Lower lobe of right lung (tissue), 2 donors: ENCODE measurements around the gene CELSR2. TPM values are rescaled to one million over a fixed set of nuclear protein-coding genes. Genes with fewer than 3 reads are reported as not detected.
A peak's percentile ranks its signal among the peaks of the same experiment; 100 is the strongest.

Experiments used
- ATAC-seq, 2 donors: fragments of 200-7000 bp; cut with Tn5 transposase; one replicate each; pipeline ENCODE4 v1.9.1; 2020 to 2022; ENCODE audit warnings: mild to moderate bottlenecking in 2 of 2, moderate library complexity in 2 of 2
- DNase-seq: peaks from one replicate; pipeline ENCODE4 v3.0.0-alpha.2; 2020
- H3K27ac ChIP-seq: fragments of 200-600 bp; one replicate; pipeline ENCODE4 v1.8.0; 2022
- H3K27me3 ChIP-seq: fragments of 200-600 bp; one replicate; pipeline ENCODE4 v1.8.0; 2022; ENCODE audit warnings: low read depth
- H3K36me3 ChIP-seq: fragments of 200-600 bp; one replicate; pipeline ENCODE4 v1.8.0; 2022; ENCODE audit warnings: mild to moderate bottlenecking
- H3K4me1 ChIP-seq: fragments of 200-600 bp; one replicate; pipeline ENCODE4 v1.8.0; 2022
- H3K4me3 ChIP-seq: fragments of 200-600 bp; one replicate; pipeline ENCODE4 v1.8.0; 2022; ENCODE audit warnings: mild to moderate bottlenecking
- H3K9me3 ChIP-seq: fragments of 200-600 bp; one replicate; pipeline ENCODE4 v1.8.0; 2022
- intact Hi-C: fragments of 100-400 bp; cut with DNase I; formaldehyde crosslinking; loops from one replicate; pipeline ENCODE4 v1.11.0; 2022
- total RNA-seq: library from RNA; stranded (reverse); fragmentation: NEBNext Ultra II Directional; extraction: Animal tissue kit (Norgen Biotek cat#: 25700); gene quantifications from one replicate; pipeline ENCODE4 v1.2.1, GENCODE V29; 2021
- TF ChIP-seq, protein P1 (sequence below): fragments of 200-600 bp; IDR thresholded peaks from one replicate; pipeline ENCODE4 v1.8.0; 2022; ENCODE audit warnings: antibody characterized with exemption, mild to moderate bottlenecking
- donor health status: DM: no; HTN: yes; CAD: no; lungs with severe emphysema.

CELSR2 gene
- total RNA-seq, 1 donor from 2014 or later: 7.2 TPM

DNA sequence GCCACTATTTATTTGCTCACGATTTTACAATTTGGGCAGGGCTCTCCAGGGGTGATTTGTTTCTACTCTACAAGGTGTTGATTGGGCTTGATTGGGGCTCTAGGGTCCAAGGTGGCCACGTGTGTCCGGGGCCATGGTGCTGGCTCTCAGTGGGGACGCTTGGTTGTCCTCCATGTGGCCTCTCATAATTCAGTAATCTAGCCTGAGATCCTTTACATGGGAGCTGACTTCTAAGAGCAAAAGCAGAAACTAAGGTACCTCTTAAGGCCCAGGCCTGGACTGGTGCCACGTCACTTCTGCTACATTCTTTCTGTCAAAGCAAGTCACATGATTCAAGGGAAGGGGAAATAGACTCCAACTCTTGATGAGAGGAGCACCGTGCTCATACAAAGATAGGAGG lies 41.7 kb downstream of the CELSR2 start:
- no peaks in the 10 kb centered on the region for H3K9me3 ChIP-seq
- H3K4me1 ChIP-seq: no peaks in the 10 kb centered on the region
- DNase-seq (peak; percentile 83), ATAC-seq (peak; percentile 66 to 75)
- TF ChIP-seq, protein P1, sequence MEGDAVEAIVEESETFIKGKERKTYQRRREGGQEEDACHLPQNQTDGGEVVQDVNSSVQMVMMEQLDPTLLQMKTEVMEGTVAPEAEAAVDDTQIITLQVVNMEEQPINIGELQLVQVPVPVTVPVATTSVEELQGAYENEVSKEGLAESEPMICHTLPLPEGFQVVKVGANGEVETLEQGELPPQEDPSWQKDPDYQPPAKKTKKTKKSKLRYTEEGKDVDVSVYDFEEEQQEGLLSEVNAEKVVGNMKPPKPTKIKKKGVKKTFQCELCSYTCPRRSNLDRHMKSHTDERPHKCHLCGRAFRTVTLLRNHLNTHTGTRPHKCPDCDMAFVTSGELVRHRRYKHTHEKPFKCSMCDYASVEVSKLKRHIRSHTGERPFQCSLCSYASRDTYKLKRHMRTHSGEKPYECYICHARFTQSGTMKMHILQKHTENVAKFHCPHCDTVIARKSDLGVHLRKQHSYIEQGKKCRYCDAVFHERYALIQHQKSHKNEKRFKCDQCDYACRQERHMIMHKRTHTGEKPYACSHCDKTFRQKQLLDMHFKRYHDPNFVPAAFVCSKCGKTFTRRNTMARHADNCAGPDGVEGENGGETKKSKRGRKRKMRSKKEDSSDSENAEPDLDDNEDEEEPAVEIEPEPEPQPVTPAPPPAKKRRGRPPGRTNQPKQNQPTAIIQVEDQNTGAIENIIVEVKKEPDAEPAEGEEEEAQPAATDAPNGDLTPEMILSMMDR: no peak
- no peaks in the 10 kb centered on the region for H3K36me3 ChIP-seq
- no peaks in the 10 kb centered on the region for H3K27me3 ChIP-seq
- H3K27ac ChIP-seq: no peak overlapping the region
- H3K4me3 ChIP-seq: no peak overlapping the region
- intact Hi-C loops: no loop called here

DNA sequence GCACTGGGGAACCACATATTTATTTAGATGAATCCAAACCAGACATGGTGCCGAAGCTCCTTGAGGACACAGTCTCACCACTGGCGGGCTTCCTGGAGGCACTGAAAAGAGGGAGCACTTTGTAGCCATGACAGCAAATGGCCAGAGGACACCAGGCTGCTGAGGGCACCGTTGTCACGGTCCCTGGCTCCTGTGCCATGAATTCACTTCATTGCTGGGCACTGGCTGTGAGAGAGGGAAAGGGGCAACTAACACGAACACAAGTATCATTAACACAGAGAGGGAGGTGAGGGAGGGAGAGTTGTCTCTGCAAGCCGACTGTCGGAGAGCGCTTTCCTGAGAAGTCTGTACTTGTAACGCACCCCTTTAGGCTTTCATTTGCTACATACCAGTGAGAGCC lies 43.0 kb downstream of the CELSR2 start:
- intact Hi-C loops: no loop called here
- Histone ChIP-seq H3K27me3 (no peaks in the 10 kb centered on the region), H3K27ac (no peak overlapping the region), H3K36me3 (no peaks in the 10 kb centered on the region), H3K4me3 (no peak overlapping the region), H3K4me1 (no peaks in the 10 kb centered on the region), H3K9me3 (no peaks in the 10 kb centered on the region)
- TF ChIP-seq, protein P1: no peak
- ATAC-seq: no peak
- DNase-seq: no peak

DNA sequence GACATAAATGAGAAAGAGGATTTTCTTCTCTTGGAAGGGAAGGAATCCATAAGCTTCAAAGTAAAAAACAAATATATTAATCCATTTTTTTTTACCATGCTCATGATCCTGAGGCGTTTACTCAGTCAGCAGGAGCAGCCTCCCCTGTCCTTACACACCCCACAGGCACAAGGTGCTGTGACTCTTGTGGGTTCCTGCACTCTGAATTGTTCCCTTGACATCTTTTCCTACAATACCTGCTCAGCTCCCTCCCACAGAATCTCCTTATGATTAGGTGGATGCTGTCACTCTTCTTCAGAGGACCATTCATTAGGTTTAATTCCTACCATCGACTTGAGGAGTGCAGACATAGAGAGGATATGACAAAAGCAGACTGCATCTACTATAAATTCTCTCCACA lies 43.7 kb downstream of the CELSR2 start:
- no peaks in the 10 kb centered on the region for H3K36me3 ChIP-seq
- TF ChIP-seq, protein P1: no peak
- H3K27ac ChIP-seq: no peak overlapping the region
- ATAC-seq (no peak), DNase-seq (no peak)
- intact Hi-C loops: no loop called here
- no peaks in the 10 kb centered on the region for H3K27me3 ChIP-seq
- H3K9me3 ChIP-seq: no peaks in the 10 kb centered on the region
- H3K4me1 ChIP-seq: peaks cover 2% of the 10 kb centered on the region
- H3K4me3 ChIP-seq: no peak overlapping the region

DNA sequence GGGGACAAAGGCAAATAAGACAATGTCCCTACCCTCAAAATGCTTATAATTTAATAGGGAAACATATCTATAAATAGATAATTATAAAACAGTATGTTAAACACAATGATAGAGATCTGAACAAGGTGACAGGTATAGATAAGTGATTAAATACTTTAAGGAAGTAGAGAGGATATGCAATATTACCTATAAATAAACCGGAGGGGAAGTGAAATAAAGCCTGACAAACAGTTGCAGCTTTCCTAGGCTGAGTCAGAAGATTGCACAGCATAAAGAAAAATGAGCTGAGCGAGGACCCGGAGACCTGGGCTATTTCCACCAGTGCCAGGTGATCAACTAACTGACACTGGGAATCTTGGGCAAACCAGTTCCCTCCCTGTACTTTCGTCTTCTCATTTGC lies 45.1 kb downstream of the CELSR2 start:
- TF ChIP-seq, protein P1: no peak
- DNase-seq (no peak), ATAC-seq (no peak)
- Histone ChIP-seq H3K27me3 (no peaks in the 10 kb centered on the region), H3K27ac (no peak overlapping the region), H3K36me3 (no peaks in the 10 kb centered on the region), H3K4me3 (no peak overlapping the region), H3K9me3 (no peaks in the 10 kb centered on the region), H3K4me1 (peaks cover 16% of the 10 kb centered on the region)
- intact Hi-C loops: no loop called here

DNA sequence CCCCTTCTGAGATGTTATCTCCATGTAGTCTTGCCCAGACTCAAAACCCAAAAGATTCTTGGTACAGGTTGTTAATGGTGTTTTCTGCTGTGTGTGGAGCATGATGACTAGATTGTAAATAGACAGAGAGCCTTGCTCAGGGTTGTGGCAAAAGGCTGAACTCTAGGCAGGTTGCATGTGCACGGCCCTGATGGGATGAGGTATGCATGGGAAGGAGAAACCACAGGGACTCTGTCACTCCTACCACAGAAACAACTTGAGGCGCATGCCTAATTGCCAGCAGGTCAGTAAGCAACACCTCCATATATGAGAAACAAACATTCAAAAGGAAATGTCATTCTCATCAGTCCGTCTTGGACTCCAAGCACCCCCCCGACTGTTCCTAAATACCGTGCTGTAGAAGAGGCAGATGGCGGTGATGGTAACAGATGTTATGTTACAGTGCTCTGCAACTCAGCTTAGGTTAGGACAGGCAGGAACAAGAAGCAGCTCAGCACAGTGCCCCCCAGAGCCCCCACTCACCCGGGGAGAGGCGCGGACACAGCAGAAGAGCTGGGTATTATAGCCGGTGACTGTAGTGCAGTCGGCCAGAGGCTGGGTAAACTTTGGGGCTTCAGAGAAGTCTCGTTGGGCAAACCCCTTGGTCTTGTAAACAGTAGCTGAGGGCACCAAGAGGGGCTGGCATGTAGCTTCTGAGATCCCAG lies 46.5 kb downstream of the CELSR2 start:
- DNase-seq (no peak), ATAC-seq (no peak)
- peaks cover 25% of the 10 kb centered on the region for H3K4me1 ChIP-seq
- TF ChIP-seq, protein P1: no peak
- intact Hi-C loops: no loop called here
- H3K9me3 ChIP-seq: no peaks in the 10 kb centered on the region
- H3K27ac ChIP-seq: no peak overlapping the region
- no peaks in the 10 kb centered on the region for H3K36me3 ChIP-seq
- no peak overlapping the region for H3K4me3 ChIP-seq
- H3K27me3 ChIP-seq: no peaks in the 10 kb centered on the region
